SKM-1 (cell line): ENCODE results near the gene LSP1.
"Not testable (repeated sequence)": the region's sequence is repeated elsewhere in the genome, so short reads cannot be mapped to it uniquely, and the experiment has no call there.

Experiments
- DNase-seq: peaks from one replicate; lab custom pipeline; 2025; ENCODE audit not compliant: unreplicated experiment; lab: John Stamatoyannopoulos, UW

The LSP1 gene

DNA sequence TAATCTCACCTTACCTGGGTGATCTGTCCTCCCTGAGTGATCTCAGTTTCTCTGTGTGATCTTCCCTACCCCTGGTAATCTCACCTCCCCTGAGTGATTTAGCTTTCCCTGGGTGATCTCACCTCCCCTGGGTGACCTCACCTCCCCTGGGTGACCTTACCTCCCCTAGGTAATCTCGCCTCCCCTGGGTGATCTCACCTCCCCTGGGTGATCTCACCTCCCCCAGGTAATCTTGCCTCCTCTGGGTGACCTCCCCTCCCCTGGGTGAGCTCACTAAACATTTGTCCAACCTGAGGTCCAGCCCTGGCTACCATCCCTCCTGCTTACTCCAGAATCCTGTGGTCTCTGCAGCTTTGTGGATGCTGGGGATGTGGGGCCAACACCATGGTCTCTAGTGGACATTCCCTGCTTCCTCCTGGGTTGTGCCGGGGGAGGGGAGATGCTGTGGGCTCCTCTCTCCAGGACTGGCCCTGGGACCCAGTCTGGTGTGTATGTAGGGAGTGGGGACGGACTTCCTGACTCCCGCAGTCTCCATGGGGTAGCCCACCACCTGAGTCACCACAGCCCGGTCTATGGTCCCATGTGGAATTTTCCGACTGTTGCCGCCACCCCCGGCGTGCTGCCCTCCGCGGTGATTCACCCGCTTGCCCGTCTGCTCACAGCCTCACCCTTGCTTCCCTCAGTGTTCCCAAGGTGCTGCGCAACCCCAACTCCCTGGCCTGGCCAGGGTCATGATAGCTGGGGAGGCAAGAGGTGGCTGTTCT is 9.9 kb downstream of the LSP1 start:
- no peak for DNase-seq

DNA sequence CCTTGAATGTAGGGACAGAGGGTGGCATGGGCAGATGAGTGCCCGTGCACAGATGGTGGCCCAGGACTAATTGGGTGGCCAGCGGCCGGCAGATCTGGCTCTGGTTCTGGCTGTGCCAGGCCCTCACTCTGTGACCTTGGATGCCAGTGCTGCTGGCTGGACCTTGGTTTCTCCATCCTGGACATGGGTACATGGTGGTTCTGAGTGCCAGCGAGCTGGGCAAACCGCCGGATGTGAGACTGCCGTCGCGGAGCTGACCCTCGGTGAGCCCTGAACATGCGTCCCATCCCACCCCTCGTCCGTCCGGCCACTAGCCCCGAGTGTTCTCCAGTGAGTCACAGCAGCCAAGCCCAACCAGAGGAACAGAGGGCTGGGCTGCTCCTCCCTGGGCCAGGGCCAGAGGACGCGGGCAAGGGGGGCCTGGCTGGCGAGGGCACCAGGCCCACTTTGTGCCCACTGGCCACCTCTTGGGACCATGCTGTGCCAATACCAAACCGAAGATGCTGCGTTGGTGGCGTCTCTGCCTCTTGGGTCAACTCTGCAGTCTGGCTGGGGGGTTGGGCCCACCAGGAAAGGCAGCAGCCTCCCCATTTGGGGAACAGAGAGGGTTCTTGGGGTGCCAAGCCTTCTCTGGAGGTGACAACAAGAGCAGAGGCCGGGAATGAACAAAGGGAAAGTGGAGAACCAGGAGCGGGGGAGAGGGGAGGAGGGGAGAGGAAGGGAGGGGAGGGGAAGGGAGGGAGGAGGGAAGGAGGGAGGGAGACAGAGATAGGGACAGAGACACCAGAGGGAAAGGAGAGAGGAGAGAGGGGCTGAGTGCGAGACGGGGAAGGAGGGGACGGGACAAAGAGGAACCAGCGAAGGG is 10.7 kb downstream of the LSP1 start:
- no peak for DNase-seq

DNA sequence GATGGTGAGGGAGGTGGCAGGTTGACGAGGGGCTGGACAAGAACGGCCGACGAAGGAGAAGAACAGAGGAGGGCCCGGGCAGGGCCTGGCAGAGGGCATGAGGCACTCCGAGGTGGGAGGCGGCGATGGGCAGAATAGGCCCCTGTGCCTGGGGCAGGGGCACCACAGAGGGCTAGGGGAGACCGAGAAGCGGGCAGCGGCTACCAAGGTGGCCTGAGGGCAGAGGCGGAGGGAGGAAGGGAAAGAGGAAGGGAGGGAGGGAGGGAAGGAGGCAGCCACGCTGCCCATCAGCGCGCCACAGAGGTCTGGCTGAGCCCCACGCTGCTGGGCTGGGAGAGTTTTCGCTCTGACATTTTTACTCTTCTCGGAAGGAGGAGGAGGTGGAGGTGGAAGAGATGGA is 11.3 kb downstream of the LSP1 start:
- DNase-seq: no peak

DNA sequence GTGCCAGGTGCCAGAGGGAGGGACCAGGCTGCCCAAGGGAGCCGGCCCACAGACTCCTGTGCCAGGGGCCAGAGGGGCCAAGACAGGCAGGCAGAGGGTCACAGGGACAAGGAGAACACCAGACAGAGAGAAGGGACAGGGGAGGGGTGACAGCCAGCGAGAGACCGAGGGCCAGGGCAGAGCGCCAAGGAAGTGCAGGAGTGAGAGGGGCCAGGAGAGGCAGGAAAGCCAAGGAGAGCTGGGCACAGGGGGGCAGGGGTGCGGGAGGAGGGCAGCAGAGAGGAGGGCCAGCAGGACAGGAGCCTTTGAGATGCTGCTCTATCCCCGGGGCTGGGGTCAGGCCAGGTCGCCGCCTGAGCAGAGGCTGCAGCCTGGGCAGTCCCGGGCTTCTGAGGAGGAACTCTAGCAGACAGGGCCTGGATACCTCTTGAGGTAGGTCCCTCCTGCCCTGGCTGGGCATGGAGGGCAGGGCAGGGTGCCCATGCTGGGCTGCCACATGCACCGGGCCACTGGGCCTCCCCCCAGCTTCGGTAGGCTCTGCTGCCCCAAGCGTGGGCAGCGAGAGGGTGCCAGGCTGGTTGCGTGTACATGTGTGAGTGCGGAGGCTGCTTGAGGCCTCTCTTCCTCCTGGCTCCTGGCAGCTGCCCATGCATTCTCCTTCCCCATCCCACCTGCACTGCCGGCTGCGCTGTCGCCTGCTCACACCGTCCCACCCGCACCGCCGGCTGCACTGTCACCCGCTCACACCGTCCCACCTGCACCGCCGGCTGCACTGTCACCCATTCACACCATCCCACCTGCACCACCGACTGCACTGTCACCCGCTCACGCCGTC is 12.2 kb downstream of the LSP1 start:
- DNase-seq: no peak

DNA sequence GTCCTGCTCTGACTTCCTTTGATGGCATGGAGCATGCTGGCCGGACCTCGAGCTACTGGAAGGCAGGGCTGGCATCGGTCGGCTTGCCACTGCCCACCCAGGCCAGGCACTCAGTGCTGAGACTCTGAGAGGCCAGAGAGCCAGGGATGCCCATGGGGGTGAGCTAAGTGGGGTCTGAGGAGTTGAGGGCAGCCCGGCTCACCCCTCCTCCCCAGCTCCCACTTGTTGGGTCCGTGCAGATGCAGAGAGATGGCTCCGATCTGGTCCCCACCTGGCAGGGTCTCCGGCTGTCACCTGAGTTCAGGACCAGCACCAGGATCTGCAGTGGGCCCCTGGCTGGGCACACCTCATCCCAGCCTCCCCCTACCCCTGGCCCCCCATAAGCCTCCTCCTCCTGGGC is 13.3 kb downstream of the LSP1 start:
- DNase-seq: no peak

DNA sequence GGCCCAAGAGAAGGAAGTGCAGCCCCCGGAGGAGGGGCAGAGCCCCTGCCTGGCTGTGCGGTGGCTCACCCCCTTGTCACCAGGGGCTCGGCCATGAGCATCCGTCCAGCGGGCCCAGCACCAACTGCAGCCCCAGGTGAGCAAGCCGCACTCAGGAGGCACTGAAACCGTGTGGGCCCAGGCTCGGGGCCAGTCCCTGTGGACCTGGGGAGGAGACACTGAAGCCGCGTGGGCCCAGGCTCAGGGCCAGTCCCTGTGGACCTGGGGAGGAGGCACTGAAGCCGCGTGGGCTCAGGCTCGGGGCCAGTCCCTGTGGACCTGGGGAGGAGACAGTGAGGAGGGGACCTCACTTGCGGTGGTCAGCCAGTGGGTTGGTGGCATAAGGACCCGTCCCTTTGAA is 13.9 kb downstream of the LSP1 start:
- DNase-seq: no peak

DNA sequence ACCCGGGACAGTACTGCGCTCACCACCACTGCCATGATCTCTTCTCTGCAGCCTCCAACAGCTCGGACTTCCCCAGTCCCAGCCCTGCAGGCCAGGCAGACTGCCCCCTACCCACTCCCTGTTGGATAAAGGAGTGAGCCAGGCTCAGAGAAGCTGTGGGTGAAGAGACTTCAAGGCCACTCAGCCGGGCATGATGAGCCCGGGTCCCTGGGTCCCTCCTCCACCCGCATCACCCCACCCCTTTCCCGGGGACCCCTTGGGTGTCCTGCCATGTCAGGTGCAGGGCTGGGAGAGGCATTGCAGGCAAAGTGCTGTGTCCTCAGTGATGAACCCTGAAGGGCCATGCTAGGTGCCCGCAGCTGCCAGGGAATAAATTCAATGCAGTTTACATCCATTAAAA is 14.5 kb downstream of the LSP1 start:
- DNase-seq: no peak

DNA sequence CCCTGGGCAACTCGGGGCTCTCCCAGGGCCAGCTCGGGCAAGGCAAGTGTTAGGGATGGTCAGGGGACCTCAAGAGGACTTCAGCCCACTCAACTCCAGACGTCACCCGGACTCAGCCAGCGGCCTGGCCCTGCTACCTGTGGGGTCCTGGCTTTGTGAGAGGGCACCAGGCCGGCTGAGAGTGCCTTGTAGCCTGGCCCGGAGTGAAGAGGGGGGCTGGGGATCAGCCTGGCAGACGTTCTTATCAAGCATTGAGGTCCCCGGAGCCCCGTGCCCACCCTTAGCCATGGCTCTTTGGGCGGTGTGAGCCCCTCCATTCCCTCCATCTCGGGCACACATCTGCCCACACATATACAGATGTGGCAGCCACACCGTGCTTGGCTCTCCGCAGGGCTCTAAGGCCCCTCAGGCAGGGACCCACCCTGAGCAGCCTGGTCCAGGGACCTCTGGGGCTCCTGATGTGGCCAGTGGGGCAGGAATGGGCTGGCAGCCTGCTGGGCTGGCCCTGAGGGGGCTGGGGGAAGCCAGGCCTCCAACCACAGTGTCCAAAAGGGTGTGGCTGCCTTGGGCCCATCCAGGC is 15.3 kb downstream of the LSP1 start:
- no peak for DNase-seq

DNA sequence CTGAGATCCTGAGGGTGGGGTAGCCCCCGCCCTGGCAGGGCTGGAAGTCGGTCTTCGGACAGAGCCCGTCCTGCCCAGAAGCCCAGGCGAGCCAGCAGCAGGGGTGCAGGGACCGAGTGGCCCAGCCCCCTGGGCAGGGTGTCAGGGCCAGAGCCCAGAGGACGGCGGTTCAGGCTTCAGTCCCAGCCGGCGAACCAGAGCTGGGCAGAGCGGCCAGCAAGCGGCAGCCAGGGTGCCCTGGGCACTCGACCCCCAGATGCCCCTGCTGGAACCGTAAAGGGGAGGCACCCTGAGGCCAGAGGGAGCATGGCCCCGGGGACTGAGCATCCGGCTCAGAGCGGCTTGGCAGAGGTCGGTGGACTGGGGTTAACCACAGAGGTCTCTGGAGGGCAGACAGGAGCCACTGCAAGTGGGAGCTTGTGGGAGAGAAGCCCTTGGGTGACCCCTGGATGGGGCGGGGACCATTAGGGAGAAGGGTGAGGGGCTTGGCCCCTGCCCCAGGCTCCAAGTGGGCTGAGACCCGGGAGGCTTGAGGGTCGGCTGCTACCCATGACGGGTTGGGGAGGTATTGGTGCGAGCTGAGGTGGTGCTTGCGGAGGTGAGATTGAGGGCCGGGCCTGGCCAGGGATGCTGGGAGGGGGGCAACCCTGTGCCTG is 15.9 kb downstream of the LSP1 start:
- DNase-seq: no peak

DNA sequence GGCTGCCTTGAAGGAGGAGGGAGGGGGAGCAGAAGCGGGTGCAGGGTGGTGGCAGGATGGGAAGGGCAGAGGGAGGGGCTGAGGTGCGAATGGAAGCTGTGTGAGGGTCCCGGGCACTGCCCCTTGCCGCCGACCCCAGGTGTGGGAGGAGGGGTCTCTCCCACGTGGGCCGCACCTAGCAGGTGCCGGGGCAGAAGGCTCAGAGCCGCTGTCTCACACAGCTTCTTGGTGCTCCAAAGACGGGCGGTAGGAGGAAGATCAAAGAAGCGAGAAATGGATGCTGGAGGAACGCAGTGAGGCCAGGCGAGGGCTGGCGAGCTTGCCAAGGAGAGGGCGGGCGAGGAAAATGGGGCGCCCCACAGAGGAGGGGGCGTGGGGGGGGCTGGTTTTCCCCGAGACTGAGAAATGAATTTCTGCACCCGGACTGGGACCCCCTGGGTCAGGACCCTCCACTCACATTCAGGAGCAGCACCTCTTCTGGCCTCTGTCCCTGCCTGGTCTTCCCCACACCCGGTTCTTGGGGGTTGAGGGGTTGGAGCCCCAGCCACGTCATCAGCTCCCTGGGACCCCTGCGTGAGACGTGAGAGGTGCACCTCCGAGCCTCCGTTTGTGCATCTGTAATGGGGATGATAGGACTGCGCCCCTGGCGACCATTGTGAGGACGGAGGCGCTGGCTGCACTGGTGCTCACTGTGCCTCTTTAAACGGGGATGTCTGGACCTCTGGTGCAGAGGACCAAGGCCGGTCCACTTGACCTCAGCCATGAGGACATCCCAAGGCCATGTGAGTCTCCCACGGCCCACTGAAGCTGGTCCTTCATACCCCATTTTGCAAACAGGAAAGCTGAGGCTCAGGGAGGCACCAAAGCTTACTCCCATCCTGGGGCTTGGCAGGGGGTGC is 16.8 kb downstream of the LSP1 start:
- DNase-seq: no peak

DNA sequence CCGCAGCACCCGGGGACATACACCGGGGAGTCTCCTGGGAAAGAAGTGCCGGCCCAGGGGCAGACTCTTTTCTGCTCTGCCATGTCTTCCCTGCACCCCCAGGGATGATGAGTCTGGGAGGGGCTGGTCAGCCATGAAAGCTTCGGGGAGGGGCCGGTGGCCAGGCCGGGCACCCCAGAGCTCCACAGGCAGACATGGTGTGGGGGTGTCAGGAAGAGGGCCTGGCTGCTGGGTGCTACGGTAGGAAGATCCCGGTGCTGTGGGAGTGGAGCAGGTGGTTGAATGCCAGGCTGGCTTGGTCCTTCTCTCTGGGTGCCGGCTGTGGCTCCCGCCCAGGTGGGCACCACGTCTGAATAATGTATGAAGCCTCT is 17.4 kb downstream of the LSP1 start:
- no peak for DNase-seq

DNA sequence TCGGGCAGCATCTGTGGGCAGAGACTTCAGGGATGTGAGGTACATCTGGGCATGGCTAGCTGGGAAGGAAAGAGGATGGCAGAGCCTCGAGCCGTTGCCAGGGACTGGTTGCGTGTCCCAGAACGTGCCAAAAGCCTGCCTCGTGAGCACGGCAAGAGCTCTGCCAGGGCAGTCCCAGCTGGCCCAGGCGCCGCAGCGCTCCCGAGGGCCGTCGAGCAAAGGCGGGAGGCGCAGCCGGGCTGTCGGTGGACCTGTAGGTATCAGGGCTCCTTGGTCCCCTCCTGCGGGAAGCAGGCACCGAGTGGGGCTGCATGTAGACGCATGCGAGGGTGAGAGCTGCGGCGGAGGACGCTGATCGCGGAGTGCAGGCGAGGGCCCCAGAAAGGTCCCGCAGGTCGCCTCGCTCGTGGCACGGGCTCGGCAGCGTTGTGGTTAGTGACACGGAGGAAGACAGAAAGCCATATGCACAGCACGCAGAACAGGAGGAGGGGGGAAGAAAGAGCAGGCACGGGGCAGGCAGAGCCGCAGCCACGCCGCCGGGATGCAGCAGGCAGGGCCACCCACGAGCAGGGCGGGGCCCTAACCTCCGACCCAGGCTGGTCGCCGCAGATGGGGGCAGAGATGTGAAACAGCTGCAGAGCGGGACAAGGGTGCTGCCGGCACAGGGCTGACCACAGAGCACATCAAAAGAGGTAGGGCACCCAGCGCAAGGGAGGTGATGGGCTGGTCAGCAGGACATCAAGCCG is 18.0 kb downstream of the LSP1 start:
- DNase-seq: no peak

DNA sequence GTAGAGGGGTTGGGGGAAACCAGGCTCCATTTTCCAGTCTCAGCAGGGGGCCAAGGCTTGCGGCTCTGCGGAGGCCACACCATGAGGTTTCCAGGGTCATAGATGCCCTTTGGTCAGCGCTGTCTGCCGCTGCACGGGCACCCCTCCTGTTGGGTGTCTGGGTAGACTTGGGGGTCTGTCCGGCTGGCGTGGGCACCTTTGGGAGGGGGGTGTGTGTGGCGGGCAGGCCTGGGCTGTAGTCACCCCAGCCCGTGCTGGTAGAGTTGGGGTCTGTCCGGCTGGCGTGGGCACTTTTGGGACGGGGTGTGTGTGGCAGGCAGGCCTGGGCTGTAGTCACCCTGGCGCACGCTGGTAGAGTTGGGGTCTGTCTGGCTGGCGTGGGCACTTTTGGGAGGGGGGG is 18.6 kb downstream of the LSP1 start:
- DNase-seq: no peak

DNA sequence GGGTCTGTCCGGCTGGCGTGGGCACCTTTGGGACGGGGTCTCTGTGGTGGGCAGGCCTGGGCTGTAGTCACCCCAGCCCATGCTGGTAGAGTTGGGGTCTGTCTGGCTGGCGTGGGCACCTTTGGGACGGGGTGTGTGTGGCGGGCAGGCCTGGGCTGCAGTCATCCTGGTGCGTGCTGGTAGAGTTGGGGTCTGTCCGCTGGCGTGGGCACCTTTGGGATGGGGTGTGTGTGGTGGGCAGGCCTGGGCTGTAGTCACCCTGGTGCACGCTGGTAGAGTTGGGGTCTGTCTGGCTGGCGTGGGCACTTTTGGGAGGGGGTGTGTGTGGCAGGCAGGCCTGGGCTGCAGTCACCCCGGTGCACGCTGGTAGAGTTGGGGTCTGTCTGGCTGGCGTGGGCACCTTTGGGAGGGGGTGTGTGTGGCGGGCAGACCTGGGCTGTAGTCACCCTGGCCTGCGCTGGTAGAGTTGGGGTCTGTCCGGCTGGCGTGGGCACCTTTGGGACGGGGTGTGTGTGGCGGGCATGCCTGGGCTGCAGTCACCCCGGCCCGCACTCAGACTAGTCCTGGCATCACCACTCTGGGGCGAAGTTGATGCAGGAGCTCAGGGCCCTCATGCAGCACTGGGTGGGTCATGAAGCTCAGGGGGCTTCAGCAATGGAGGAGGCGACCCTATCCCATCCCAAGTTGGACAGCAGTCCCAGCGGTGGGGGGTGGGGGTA is 19.5 kb downstream of the LSP1 start:
- DNase-seq: no peak

DNA sequence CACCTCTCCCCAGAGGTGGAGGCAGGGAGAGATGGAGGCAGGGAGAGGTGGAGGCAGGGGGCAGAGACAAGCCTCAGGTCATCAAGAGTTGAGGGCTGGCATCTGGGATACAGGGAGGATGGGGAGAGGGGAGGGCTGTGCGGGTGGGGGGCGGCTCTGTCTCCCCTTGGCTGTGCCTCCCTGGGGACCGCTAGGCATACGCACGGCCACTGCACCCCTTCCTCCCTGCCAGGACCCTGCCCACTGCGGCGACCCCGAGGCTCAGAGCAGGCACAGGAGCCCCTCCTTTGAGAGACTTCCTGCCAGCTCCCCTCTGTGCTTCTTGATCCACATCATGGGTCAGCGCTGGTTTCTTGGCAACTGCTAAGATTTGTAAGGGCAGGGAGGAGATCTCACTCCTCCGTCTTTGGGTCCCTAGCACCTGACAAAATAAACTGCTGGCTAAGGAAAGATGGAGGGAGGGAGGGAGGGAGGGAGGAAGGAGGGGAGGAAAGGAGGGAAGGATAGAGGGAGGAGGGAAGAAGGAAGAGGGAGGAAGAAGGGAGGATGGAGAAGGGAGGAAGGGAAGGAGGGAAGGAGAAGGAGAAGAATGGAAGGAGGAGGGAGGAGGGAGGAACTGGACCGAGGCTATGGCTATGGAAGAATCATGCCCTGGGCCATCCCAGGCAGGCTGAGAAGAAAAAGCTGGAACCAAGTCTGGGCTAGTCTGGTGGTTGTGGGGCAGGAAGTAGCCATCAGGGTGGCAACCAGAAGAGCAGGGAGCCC is 20.3 kb downstream of the LSP1 start:
- DNase-seq: no peak

DNA sequence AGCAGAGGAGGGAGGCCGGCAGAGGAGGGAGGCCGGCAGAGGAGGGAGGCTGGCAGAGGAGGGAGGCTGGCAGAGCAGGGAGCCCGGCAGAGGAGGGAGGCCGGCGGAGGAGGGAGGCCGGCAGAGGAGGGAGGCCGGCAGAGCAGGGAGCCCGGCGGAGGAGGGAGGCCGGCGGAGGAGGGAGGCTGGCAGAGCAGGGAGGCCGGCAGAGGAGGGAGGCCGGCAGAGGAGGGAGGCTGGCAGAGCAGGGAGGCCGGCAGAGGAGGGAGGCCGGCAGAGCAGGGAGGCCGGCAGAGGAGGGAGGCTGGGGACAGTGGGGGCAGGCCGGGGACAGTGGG is 20.9 kb downstream of the LSP1 start:
- not testable (repeated sequence) for DNase-seq

DNA sequence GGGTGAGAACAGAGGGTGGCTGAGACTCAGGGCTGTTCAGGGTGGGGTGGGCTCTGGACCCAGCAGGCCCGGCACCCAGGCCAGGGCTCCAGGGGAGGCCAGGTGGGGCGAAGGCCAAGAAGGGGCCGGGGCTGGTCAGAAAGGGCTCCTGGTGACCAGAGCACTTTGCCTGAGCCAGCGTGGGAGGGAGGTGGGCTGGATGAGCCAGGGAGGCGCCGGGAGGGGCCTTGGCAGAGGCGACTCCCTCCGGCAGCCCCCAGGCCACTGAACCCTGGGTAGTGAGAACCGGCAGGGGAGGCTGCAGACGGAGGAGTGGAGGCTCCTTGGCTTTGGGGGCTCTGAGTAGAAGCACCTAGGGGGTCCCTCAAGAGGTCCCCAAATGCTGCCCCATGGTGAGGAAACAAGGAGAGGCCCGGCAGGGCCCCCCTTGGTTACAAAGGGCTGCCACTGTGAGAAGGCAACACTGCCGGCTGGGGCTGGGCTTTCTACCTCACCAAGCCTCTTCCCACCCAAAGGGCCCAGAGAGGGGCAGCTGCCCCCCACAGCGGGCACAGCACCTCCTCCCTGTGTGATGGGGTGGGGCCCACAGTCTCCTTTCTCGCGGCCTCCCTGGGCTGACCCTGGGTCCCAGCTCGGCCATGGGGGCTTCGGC is 21.7 kb downstream of the LSP1 start:
- not testable (repeated sequence) for DNase-seq
